ENCODE data around the gene MRPL40.

DNA sequence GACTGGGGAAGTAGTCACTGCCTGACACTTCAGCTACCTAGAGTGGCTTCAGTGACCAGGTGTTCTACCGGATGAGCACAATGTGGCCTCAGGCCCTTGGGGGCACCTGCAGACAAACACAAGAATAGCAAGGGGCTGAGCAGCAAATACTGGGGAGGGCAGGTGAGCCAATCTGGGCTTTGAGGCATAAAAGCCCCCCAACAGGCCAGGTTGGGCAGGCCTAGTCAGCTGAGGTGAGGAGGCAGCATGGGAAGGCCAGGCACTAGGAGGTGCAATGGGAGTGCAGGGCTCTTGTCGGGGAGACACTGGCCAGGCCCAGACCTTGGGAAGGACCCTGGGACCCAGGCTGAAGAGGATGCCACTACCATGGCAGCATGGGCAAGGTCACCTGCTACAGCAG, 37.7 kb downstream of the MRPL40 start:
- TF ChIP-seq, protein P1, sequence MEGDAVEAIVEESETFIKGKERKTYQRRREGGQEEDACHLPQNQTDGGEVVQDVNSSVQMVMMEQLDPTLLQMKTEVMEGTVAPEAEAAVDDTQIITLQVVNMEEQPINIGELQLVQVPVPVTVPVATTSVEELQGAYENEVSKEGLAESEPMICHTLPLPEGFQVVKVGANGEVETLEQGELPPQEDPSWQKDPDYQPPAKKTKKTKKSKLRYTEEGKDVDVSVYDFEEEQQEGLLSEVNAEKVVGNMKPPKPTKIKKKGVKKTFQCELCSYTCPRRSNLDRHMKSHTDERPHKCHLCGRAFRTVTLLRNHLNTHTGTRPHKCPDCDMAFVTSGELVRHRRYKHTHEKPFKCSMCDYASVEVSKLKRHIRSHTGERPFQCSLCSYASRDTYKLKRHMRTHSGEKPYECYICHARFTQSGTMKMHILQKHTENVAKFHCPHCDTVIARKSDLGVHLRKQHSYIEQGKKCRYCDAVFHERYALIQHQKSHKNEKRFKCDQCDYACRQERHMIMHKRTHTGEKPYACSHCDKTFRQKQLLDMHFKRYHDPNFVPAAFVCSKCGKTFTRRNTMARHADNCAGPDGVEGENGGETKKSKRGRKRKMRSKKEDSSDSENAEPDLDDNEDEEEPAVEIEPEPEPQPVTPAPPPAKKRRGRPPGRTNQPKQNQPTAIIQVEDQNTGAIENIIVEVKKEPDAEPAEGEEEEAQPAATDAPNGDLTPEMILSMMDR (IDR thresholded peaks at IDR 0.05): no peak
- no peak for TF ChIP-seq POLR2A (IDR thresholded peaks at IDR 0.05)
